WERI-Rb-1 (cell line): ENCODE data around the gene PTPRM.

Source experiments
- DNase-seq: peaks from one replicate; pipeline ENCODE4 v3.0.0-alpha.2; 2020
- H3K27ac ChIP-seq: fragments of 250-450 bp; sonication (Bioruptor Pico); 2 replicates; pipeline ENCODE4 v1.5.1; 2020; ENCODE audit warnings: mild to moderate bottlenecking, moderate library complexity
- H3K27me3 ChIP-seq: fragments of 250-450 bp; sonication (Bioruptor Pico); 2 replicates; pipeline ENCODE4 v1.5.1; 2021; ENCODE audit warnings: mild to moderate bottlenecking, low read depth, moderate library complexity; ENCODE audit not compliant: insufficient read depth, severe bottlenecking
- H3K36me3 ChIP-seq: fragments of 250-450 bp; sonication (Bioruptor Pico); 2 replicates; pipeline ENCODE4 v1.5.1; 2020; ENCODE audit warnings: mild to moderate bottlenecking, moderate library complexity
- H3K4me3 ChIP-seq: 2 replicates; pipeline ENCODE4 v1.5.1; 2011; ENCODE audit warnings: low read depth, mild to moderate bottlenecking, control low read depth, low read length
- H3K9me3 ChIP-seq: fragments of 250-450 bp; sonication (Bioruptor Pico); 2 replicates; pipeline ENCODE4 v1.5.1; 2021; ENCODE audit warnings: mild to moderate bottlenecking, moderate library complexity; ENCODE audit not compliant: severe bottlenecking
- CTCF ChIP-seq: IDR thresholded peaks from 2 replicates; pipeline ENCODE4 v1.5.1; 2011; ENCODE audit warnings: low read depth, mild to moderate bottlenecking, control low read depth, inconsistent platforms, low read length

Gene PTPRM

GRCh38 chr18:8121942-8122480 is 554.9 kb downstream of the PTPRM start:
- H3K9me3 ChIP-seq = no peaks in the 10 kb centered on the region
- H3K27ac ChIP-seq = no peak overlapping the region
- no peaks in the 10 kb centered on the region for H3K27me3 ChIP-seq
- DNase-seq = no peak
- H3K36me3 ChIP-seq = no peaks in the 10 kb centered on the region
- H3K4me3 ChIP-seq = no peak overlapping the region
- no peak for TF ChIP-seq CTCF

- TF ChIP-seq CTCF = no peak
- no peak overlapping the region for H3K4me3 ChIP-seq
- no peak for DNase-seq
- no peaks in the 10 kb centered on the region for H3K36me3 ChIP-seq
- no peaks in the 10 kb centered on the region for H3K27me3 ChIP-seq
- H3K27ac ChIP-seq = no peak overlapping the region
- H3K9me3 ChIP-seq = no peaks in the 10 kb centered on the region
These were observed 557.4 kb downstream of the PTPRM start for GRCh38 chr18:8124232-8125146.

GRCh38 chr18:8130096-8130495 is 563.0 kb downstream of the PTPRM start:
- H3K4me3 ChIP-seq = no peak overlapping the region
- DNase-seq = no peak
- no peaks in the 10 kb centered on the region for H3K27me3 ChIP-seq
- TF ChIP-seq CTCF = no peak
- no peaks in the 10 kb centered on the region for H3K9me3 ChIP-seq
- no peak overlapping the region for H3K27ac ChIP-seq
- no peaks in the 10 kb centered on the region for H3K36me3 ChIP-seq

- Histone ChIP-seq H3K27ac (no peak overlapping the region), H3K9me3 (no peaks in the 10 kb centered on the region), H3K4me3 (no peak overlapping the region), H3K36me3 (no peaks in the 10 kb centered on the region), H3K27me3 (no peaks in the 10 kb centered on the region)
- no peak for TF ChIP-seq CTCF
- no peak for DNase-seq
These were observed 565.9 kb downstream of the PTPRM start for GRCh38 chr18:8133032-8133431.

- no peaks in the 10 kb centered on the region for H3K36me3 ChIP-seq
- TF ChIP-seq CTCF = no peak
- no peak overlapping the region for H3K27ac ChIP-seq
- no peaks in the 10 kb centered on the region for H3K27me3 ChIP-seq
- DNase-seq = no peak
- H3K9me3 ChIP-seq = no peaks in the 10 kb centered on the region
- no peak overlapping the region for H3K4me3 ChIP-seq
These were observed 566.8 kb downstream of the PTPRM start for GRCh38 chr18:8133888-8134287.
